GM12878 (cell line): Measurements from ENCODE around the gene ANK3. TPM values are rescaled to one million over a fixed set of nuclear protein-coding genes. Genes with fewer than 3 reads are reported as not detected.
A peak's percentile ranks its signal among the peaks of the same experiment; 100 is the strongest.

Experiments
- ATAC-seq: fragments of 200-7000 bp; cut with Tn5 transposase; 3 replicates; pipeline ENCODE4 v1.9.1; 2020; ENCODE audit warnings: mild to moderate bottlenecking, moderate library complexity
- BruUV-seq: library from RNA; stranded (reverse); fragments of 400-500 nt; replicated peaks from 2 replicates; lab custom pipeline; 2021; lab: Mats Ljungman, UMichigan
- CTCF ChIA-PET: fragments of 300-600 bp; sonication (Branson Sonifier 250); formaldehyde crosslinking; extraction: SDS; loops from one replicate; lab custom pipeline; 2021; ENCODE audit warnings: inconsistent platforms; lab: Yijun Ruan, JAX
- POLR2A ChIA-PET: fragments of 350-600 bp; formaldehyde crosslinking; extraction: SDS; loops from one replicate; lab custom pipeline; 2021; ENCODE audit warnings: inconsistent platforms; lab: Charles Lee
- RAD21 ChIA-PET: fragments of 300-600 bp; sonication (Branson Sonifier 250); formaldehyde crosslinking; loops from one replicate; lab custom pipeline; 2023; ENCODE audit warnings: antibody characterized with exemption; ENCODE audit not compliant: unreplicated experiment; lab: Charles Lee
- SMC1A ChIA-PET: fragments of 300-600 bp; sonication (Branson Sonifier 250); formaldehyde crosslinking; loops from one replicate; lab custom pipeline; 2023; ENCODE audit not compliant: unreplicated experiment, uncharacterized antibody; lab: Charles Lee
- DNase-seq: peaks from one replicate; pipeline ENCODE4 v3.0.0-alpha.2; 2011; ENCODE audit warnings: low read depth, low spot score
- FAIRE-seq: peaks from 3 replicates; lab custom pipeline; 2011; peaks lifted over from hg19 to GRCh38; lab: Jason Lieb, UNC
- H2AFZ ChIP-seq: 2 replicates; pipeline ENCODE4 v1.6.0; 2011; ENCODE audit warnings: low read depth, low read length, control low read depth; ENCODE audit not compliant: control insufficient read depth
- H3K27ac ChIP-seq: 2 replicates; pipeline ENCODE4 v1.5.1; 2011; ENCODE audit warnings: control low read depth; ENCODE audit not compliant: control insufficient read depth, insufficient read depth
- H3K27me3 ChIP-seq, 2 experiments: replicated peaks in 1 of 2; 2 replicates each; pipeline versions ENCODE4 v1.6.0 to v1.6.1; 2011; ENCODE audit warnings: low read length in 1 of 2; ENCODE audit not compliant: control insufficient read depth in 2 of 2, insufficient read depth in 2 of 2
- H3K36me3 ChIP-seq, 2 experiments: 2 replicates each; pipeline ENCODE4 v1.5.1; 2011; ENCODE audit warnings: low read length in 1 of 2; ENCODE audit not compliant: control insufficient read depth in 2 of 2, insufficient read depth in 2 of 2
- H3K4me1 ChIP-seq: 2 replicates; pipeline ENCODE4 v1.6.1; 2011; ENCODE audit warnings: mild to moderate bottlenecking, low read length, moderate library complexity, mixed read lengths; ENCODE audit not compliant: control insufficient read depth, insufficient read depth
- H3K4me2 ChIP-seq: 2 replicates; pipeline ENCODE4 v1.6.0; 2011; ENCODE audit warnings: control low read depth; ENCODE audit not compliant: control insufficient read depth, insufficient read depth
- H3K4me3 ChIP-seq: fragments of 200-600 bp; sonication (generic); 2 replicates; pipeline ENCODE4 v1.5.1; 2016
- H3K79me2 ChIP-seq: 2 replicates; pipeline ENCODE4 v1.6.0; 2011; ENCODE audit warnings: low read length; ENCODE audit not compliant: control insufficient read depth, insufficient read depth
- H3K9ac ChIP-seq: 2 replicates; pipeline ENCODE4 v1.8.0; 2011; ENCODE audit warnings: low read length, control low read depth, mixed read lengths; ENCODE audit not compliant: control insufficient read depth, insufficient read depth
- H3K9me3 ChIP-seq: replicated peaks from 3 replicates; pipeline ENCODE4 v1.5.1; 2011; ENCODE audit warnings: mild to moderate bottlenecking, low read length; ENCODE audit not compliant: control insufficient read depth, insufficient read depth
- H4K20me1 ChIP-seq: 2 replicates; pipeline ENCODE4 v1.6.0; 2011; ENCODE audit not compliant: control insufficient read depth, insufficient read depth
- E4F1 ChIP-seq: fragments of 450-650 bp; IDR thresholded peaks from 2 replicates; pipeline ENCODE4 v1.6.1; 2018; ENCODE audit warnings: borderline replicate concordance, mild to moderate bottlenecking; ENCODE audit not compliant: partially characterized antibody
- NFIC ChIP-seq: IDR thresholded peaks from 2 replicates; pipeline ENCODE4 v1.6.1; 2012; ENCODE audit warnings: low read depth, mild to moderate bottlenecking, inconsistent platforms, low read length, moderate library complexity
- NKRF ChIP-seq: fragments of 450-650 bp; conservative IDR thresholded peaks from 2 replicates; pipeline ENCODE4 v1.6.1; 2017; ENCODE audit warnings: mild to moderate bottlenecking, moderate library complexity
- SPI1 ChIP-seq: IDR thresholded peaks from 2 replicates; pipeline ENCODE4 v1.6.1; 2011; ENCODE audit warnings: low read depth, mild to moderate bottlenecking, low read length, moderate library complexity, borderline replicate concordance; ENCODE audit not compliant: insufficient read depth
- ZNF592 ChIP-seq: fragments of 450-650 bp; IDR thresholded peaks from 2 replicates; pipeline ENCODE4 v1.6.1; 2017; ENCODE audit warnings: mild to moderate bottlenecking, moderate library complexity
- WGBS: methylation state at CpG from one replicate; pipeline ENCODE4 v1.1.6; 2016; ENCODE audit warnings: low lambda C conversion rate; ENCODE audit not compliant: insufficient replicate concordance, insufficient coverage; ENCODE audit errors: missing lambda C conversion rate; 5-methylcytosine and 5-hydroxymethylcytosine counted together
- in situ Hi-C: fragments of 300-500 bp; cut with MboI; formaldehyde crosslinking; loops from 9 replicates; pipeline ENCODE4 v1.14.3; 2018; ENCODE audit warnings: mixed read lengths
- intact Hi-C: fragments of 100-400 bp; cut with micrococcal nuclease; formaldehyde crosslinking; loops from one replicate; pipeline ENCODE4 v1.14.2; 2022; ENCODE audit not compliant: unreplicated experiment
- polyA plus RNA-seq, 11 experiments: library from polyadenylated mRNA; depleted of rRNA in 4 of 11; unstranded in 6 of 11; stranded (reverse) in 5 of 11; fragments of >200 nt; fragmentation: Nextera tagmentation in 4 of 11; fragmentation: Illumina TruSeq in 1 of 11; extraction: Ambion mirVana in 4 of 11; extraction: Trizol in 1 of 11; gene quantifications; 1 replicate in 1 of 11; 2 replicates in 10 of 11; pipeline versions ENCODE4 v1.2.1 to v1.2.3, GENCODE V29; 2011 to 2016; ENCODE audit warnings: inconsistent platforms in 2 of 11, missing spikeins in 2 of 11, low read depth in 1 of 11
- total RNA-seq, 4 experiments: library from RNA; depleted of rRNA in 3 of 4; stranded (reverse); fragments of >200 nt in 3 of 4; fragmentation: Illumina TruSeq in 1 of 4; extraction: Trizol in 1 of 4; gene quantifications; 2 replicates each; pipeline versions ENCODE4 v1.2.1 to v1.2.3, GENCODE V29; 2013 to 2021
- TF ChIP-seq, protein P1 (sequence below), 3 experiments: IDR thresholded peaks in 2 of 3; conservative IDR thresholded peaks in 1 of 3; 2 replicates each; pipeline ENCODE4 v1.5.1; 2011; ENCODE audit warnings: low read depth in 3 of 3, low read length in 3 of 3, mild to moderate bottlenecking in 3 of 3, control low read depth in 2 of 3, moderate library complexity in 2 of 3, inconsistent platforms in 1 of 3, mixed read lengths in 1 of 3; ENCODE audit not compliant: control insufficient read depth in 2 of 3, insufficient read depth in 1 of 3; ENCODE audit errors: extremely low read depth in 1 of 3

ANK3 gene
- total and polyA plus RNA-seq, 10 of the 15 experiments (the other 5 are each of a cell fraction or from before 2014, with no cell fraction given): 0.06 to 0.82 (median 0.20) TPM; not detected in 2

DNA sequence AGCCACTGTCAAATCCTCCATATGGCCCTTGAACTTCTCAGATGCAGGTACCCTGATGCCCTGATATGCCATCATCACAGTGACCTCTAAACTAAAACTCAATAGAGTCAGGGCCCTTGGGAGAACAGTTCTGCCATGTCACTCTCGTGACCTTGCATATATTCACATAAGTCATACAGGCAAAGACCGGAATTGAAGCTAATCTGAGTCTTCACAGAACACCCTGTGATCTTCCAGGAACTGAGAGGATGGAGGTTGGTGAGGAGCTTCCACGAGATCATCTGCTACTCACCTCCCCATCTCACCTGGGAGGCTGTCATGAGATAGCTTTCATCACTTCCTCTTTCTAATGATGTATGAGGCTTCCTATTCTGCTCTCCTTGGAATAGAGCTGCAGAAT lies 254.7 kb downstream of the ANK3 start:
- 12% methylated on average over 3 of the region's 3 CpGs for WGBS
- RAD21 ChIA-PET: no interaction called here

More for the DNA sequence above, 254.7 kb downstream of the ANK3 start:
- Histone ChIP-seq H2AFZ (no peak overlapping the region), H3K27me3 (no peaks in the 10 kb centered on the region; a peak in 1 of 4 replicates), H3K36me3 (no peaks in the 10 kb centered on the region), H3K9me3 (no peaks in the 10 kb centered on the region), H3K9ac (no peak overlapping the region), H3K4me3 (no peak overlapping the region), H3K27ac (no peak overlapping the region), H3K4me2 (no peak overlapping the region), H3K79me2 (no peaks in the 10 kb centered on the region), H3K4me1 (no peaks in the 10 kb centered on the region; the same call in 1 of the 2 replicates), H4K20me1 (no peaks in the 10 kb centered on the region)
- POLR2A ChIA-PET: no interaction called here
- SMC1A ChIA-PET: no interaction called here
- CTCF ChIA-PET: interaction anchor here (0.8 to 1.0 kb wide), 2 partner anchors 8 to 20 kb away, joined by 3 read pairs; no protein-coding TSS in a partner anchor
- ATAC-seq (peak; percentile 50), DNase-seq (no peak), FAIRE-seq (no peak)
- intact Hi-C loops (no loop called here), in situ Hi-C loops (no loop called here)
- no TSS peak for BruUV-seq
- TF ChIP-seq SPI1 (peak; percentile 76), E4F1 (no peak), ZNF592 (no peak), NKRF (no peak), NFIC (no peak)
- TF ChIP-seq, protein P1, sequence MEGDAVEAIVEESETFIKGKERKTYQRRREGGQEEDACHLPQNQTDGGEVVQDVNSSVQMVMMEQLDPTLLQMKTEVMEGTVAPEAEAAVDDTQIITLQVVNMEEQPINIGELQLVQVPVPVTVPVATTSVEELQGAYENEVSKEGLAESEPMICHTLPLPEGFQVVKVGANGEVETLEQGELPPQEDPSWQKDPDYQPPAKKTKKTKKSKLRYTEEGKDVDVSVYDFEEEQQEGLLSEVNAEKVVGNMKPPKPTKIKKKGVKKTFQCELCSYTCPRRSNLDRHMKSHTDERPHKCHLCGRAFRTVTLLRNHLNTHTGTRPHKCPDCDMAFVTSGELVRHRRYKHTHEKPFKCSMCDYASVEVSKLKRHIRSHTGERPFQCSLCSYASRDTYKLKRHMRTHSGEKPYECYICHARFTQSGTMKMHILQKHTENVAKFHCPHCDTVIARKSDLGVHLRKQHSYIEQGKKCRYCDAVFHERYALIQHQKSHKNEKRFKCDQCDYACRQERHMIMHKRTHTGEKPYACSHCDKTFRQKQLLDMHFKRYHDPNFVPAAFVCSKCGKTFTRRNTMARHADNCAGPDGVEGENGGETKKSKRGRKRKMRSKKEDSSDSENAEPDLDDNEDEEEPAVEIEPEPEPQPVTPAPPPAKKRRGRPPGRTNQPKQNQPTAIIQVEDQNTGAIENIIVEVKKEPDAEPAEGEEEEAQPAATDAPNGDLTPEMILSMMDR (IDR thresholded peaks at IDR 0.05 in 2 of 3, conservative IDR thresholded peaks at IDR 0.05 in 1 of 3; ENCODE audit: control insufficient read depth in 2 of 3, extremely low read depth in 1 of 3, insufficient read depth in 1 of 3, low read depth in 3 of 3, low read length in 3 of 3): no peak
